H1 (cell line): ENCODE measurements around the gene CPNE5. TPM values are rescaled to one million over a fixed set of nuclear protein-coding genes. Genes with fewer than 3 reads are reported as not detected.

ENCODE experiments used
- CEBPB ChIP-seq: IDR thresholded peaks from 2 replicates; pipeline ENCODE4 v1.6.1; 2012; ENCODE audit warnings: low read depth, low read length
- CTBP2 ChIP-seq: IDR thresholded peaks from 2 replicates; pipeline ENCODE4 v1.7.0; 2011; ENCODE audit warnings: borderline replicate concordance, mild to moderate bottlenecking, moderate library complexity, mixed read lengths, low read length; ENCODE audit not compliant: insufficient read depth, insufficient read length
- E2F6 ChIP-seq: IDR thresholded peaks from 2 replicates; pipeline ENCODE4 v1.6.1; 2012; ENCODE audit warnings: inconsistent platforms
- EP300 ChIP-seq, 2 experiments: IDR thresholded peaks; 1 replicate in 1 of 2; 2 replicates in 1 of 2; pipeline ENCODE4 v1.6.1; 2011 to 2012; ENCODE audit warnings: low read depth in 2 of 2, low read length in 2 of 2, mild to moderate bottlenecking in 2 of 2, borderline replicate concordance in 1 of 2, inconsistent platforms in 1 of 2, moderate library complexity in 1 of 2
- NANOG ChIP-seq: IDR thresholded peaks from 2 replicates; pipeline ENCODE4 v1.6.1; 2011; ENCODE audit warnings: low read length, low read depth, mild to moderate bottlenecking, inconsistent platforms; ENCODE audit not compliant: insufficient read depth, poor library complexity, severe bottlenecking
- NRF1 ChIP-seq: IDR thresholded peaks from 2 replicates; pipeline ENCODE4 v1.6.1; 2011; ENCODE audit warnings: mild to moderate bottlenecking, low read depth, low read length, improper control_type of control experiment
- RXRA ChIP-seq: IDR thresholded peaks from 2 replicates; pipeline ENCODE4 v1.6.1; 2011; ENCODE audit warnings: low read depth, mild to moderate bottlenecking, low read length, moderate library complexity; ENCODE audit not compliant: insufficient read depth
- TBP ChIP-seq: IDR thresholded peaks from 2 replicates; pipeline ENCODE4 v1.6.1; 2011; ENCODE audit warnings: low read depth, low read length, improper control_type of control experiment
- YY1 ChIP-seq: IDR thresholded peaks from 2 replicates; pipeline ENCODE4 v1.6.1; 2011; ENCODE audit warnings: low read depth, mild to moderate bottlenecking, low read length
- polyA plus RNA-seq, 7 experiments: library from polyadenylated mRNA; depleted of rRNA in 3 of 7; stranded (reverse) in 5 of 7; unstranded in 2 of 7; fragments of >200 nt in 5 of 7; fragments of 200-250 nt in 2 of 7; gene quantifications; 1 replicate in 5 of 7; 2 replicates in 1 of 7; 4 replicates in 1 of 7; pipeline versions ENCODE4 v1.2.1 to v1.2.3, GENCODE V29; 2011 to 2013; ENCODE audit warnings: missing spikeins in 2 of 7, mixed read lengths in 2 of 7
- total RNA-seq: library from RNA; stranded (reverse); fragmentation: NEBNext Ultra II Directional; extraction: Animal tissue kit (Norgen Biotek cat#: 25700); gene quantifications from 2 replicates; pipeline ENCODE4 v1.2.1, GENCODE V29; 2021

The CPNE5 gene
- total and polyA plus RNA-seq, 2 of the 8 experiments (the other 6 are each of a cell fraction or from before 2014, with no cell fraction given): 0.88 to 1.8 TPM

GRCh38 chr6:36884610-36885009 lies 45.4 kb upstream of the CPNE5 start (continued):
- TF ChIP-seq TBP: no peak
- TF ChIP-seq CEBPB: no peak
- TF ChIP-seq YY1: no peak
- no peak for TF ChIP-seq CTBP2
- no peak for TF ChIP-seq EP300 (IDR thresholded peaks at IDR 0.05; ENCODE audit: borderline replicate concordance in 1 of 2, low read depth in 2 of 2, low read length in 2 of 2)
- no peak for TF ChIP-seq RXRA
- TF ChIP-seq NRF1: no peak
- TF ChIP-seq E2F6: no peak
- TF ChIP-seq NANOG: no peak
- TF ChIP-seq, all 59 proteins: peak for 0
